Measurements from ENCODE around the gene DGKI.

Gene DGKI

GRCh38 chr7:137335814-137336213, 511.0 kb downstream of the DGKI start:
- no peak for DNase-seq

- DNase-seq: no peak
Observed at GRCh38 chr7:137331378-137331777, 515.4 kb downstream of the DGKI start.

Data from right forelimb (tissue), 1 donor.